Stimulated activated CD4-positive, alpha-beta T cell treated with anti-CD3 and anti-CD28 coated beads, Interleukin-12 subunit alpha, Interleukin-12 subunit beta, amount 100 ng/mL, for 24 hours (primary cell): ENCODE results near the gene ANKRD44.
"Not testable (repeated sequence)": the region's sequence is repeated elsewhere in the genome, so short reads cannot be mapped to it uniquely, and the experiment has no call there.

Experiments
- DNase-seq, 2 experiments: peaks; one replicate each; pipeline ENCODE4 v3.0.0-alpha.2; 2020; ENCODE audit warnings: low read depth in 2 of 2

Gene ANKRD44

DNA sequence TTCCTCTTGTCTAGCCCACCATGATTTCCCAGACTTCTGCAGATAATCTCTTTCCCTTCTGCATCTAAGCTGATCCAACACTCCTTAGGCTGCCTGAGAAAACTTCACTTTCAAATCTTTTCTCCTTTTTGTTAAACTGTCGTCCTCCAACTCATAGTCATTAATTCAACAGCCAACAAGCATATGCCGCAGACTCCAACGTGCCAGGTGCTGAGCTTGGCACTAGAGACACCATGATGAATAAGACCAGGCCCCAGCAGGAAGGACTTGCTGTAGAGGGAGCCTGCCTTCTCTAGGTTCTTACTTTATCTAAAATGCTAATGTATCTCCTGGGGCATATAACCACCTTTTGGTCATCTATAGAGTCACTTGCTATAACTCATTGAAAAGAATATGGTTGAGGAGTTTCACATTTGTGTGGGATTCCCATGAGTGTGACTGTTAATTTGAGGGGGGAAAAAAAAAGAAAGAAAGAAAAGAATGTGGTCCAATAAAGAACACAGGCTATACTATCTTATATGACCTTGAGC, 51.0 kb downstream of the ANKRD44 start:
- no peak for DNase-seq

DNA sequence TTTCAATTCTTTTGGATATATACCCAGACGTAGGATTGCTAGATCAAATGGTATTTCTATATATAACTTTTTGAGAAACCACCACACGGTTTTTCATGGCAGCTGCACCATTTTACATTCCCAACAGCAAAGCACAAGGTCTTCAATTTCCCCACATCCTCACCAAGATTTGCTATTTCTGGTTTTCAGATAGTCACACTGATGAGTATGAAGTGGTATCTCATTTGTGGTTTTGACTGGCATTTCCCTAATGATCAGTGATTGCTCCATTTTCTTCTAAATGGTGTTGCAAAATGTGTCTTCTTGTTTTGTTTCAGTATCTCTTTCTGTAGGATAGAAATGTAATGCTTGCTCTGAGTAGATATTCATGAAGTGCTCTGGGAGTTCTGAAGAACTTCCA, 52.0 kb downstream of the ANKRD44 start:
- no peak for DNase-seq

DNA sequence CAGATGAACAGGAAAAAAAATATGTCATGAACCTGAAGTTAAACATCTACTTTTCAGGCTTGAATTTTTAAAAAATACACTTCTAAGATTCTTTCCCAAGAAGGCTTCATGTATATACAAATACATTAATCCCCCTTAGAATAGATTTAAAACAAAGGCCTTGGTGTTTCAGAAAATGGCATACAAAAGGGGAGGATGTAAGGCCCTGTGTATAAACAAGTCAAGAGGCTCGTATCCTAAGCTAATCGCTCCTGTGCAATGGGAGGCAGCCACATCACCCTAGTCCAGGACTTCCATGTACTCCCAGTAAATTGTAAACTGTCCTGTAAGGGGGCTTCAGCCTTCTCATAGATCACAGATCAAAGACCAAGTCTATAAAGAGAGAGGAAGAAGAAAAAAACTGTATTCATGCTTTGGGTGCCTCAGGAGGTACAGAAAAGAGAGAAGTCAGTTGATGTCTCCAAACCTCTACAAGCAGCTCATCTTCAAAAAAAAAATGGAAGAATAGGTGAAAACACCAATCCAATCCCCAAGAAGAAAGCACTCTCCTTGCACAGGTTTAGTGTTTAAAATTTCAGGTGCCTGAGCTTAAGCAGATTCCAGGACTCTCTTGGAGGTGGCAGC, 53.9 kb downstream of the ANKRD44 start:
- DNase-seq: no peak

DNA sequence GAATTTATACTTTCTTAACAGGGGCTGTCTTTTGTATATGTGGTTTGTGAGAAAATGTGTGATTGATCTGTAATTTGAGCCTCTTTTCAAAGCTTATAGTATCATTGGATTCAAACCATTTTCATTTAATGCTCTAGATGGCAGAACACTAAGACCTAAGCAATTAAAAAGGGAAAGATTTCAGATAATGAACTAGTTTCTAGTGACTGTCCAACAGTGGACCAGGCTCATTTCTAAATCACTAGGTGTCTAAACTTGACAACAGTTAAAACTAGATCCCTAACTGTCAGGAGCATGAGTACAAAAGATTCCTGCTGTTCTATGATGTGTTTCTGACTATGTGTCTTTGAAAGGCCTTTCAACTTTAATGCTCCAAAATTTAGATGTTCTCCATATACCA, 54.6 kb downstream of the ANKRD44 start:
- DNase-seq: no peak

DNA sequence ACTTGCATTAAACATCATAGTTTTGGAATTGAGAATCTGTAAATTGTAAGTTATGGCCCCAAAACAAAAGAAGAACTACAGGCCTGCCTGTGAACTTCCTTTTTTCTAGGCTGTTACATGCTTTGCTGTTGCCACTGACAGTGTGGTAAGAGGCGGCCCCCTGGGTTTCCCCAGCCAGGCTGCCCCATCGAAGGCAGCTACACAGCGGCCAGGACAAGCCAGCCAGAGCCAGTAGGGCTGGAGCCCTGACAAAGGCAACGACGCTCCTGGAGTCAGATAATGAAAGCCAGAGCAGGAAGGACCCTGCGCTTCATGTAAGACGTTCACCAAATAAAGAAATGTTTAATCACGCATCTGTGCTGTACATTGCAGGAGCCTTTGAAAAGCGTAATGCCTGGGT, 55.0 kb downstream of the ANKRD44 start:
- peak; percentile 49 to 71 for DNase-seq

DNA sequence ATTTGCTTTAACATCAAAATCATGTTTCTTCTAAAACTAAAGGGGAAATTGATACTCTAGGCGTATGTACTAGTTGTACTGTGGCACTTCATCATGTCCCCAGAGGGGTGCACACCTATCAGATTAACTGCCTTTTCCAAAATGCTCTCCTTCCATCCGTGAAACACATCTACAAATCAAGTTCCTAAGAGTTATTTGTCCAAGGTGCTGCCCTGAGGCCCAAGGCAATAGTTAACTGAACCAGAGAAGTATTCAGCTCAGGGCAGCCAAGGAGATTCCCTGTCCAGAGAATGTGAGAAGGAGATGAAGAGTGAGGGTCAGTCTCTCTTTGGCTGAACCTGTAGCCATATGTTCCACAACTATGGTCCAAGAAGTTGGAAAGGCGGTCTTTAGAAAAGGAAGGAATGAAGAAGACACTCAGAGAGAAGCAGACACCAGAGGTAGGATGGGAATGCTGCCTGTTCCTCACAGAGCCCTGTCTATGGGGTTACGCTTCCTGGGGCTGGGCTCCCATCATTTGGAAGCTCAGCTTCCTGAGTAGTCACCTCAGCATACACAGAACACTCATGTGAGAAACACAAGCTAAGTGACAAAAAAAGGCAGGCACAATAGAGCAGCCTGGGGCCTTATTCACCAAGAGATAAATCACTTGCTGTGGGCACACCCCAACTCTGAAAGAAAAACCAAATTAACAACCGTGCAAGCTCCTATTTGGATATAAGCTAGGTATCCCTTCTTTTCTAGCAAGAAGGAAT, 55.6 kb downstream of the ANKRD44 start:
- DNase-seq: no peak

DNA sequence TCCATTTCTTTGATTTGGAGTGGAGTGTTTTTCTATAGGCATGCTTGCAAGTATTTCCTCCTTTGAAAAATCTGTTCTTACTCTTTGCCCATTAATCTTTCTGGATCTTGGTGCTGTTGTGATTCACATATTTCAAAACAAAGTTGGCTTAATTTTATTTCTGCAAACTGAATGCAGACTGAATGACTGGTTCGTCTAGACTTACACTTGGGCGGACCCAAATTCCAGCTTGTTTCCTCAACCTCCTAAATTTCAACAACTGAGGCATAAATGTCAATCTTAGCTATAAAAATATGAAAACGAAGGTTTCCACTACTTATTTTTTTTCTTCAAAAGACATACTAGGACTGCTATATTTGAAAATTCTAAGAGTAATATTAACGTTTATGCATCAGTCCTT, 59.0 kb downstream of the ANKRD44 start:
- no peak for DNase-seq

DNA sequence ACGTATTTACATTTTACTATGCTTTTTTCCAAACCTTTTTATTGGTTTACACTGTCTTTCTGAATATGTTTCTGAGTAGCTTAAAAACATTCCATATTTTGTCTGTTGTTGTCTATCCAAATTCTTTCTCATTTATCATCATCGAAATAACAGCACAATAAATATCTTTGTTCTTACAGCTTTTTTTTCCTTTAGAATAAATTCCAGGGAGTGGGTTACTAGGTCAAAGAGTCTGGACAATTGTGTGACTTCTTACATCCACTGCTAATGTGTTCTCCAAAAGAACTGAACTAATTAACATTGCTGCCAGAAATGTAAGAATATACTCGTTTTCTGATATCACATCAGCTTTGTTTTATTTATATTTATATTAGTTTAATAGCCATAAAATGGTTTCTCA, 59.4 kb downstream of the ANKRD44 start:
- DNase-seq: no peak

DNA sequence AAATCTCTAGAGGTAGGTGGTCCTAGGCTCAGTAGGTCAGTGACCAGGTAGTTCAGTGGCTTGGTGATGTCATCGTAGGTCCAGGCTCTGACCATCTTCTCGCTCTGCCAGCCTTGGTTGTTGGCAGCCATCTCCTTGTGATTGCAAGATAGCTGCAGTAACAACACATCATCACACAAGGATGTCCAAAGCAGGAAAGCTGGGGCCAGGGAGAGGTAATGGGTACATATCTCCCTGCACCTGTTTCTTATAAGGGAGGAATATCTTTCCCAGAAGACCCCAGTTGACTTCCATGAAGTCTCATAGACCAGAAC, 60.5 kb downstream of the ANKRD44 start:
- DNase-seq: no peak

DNA sequence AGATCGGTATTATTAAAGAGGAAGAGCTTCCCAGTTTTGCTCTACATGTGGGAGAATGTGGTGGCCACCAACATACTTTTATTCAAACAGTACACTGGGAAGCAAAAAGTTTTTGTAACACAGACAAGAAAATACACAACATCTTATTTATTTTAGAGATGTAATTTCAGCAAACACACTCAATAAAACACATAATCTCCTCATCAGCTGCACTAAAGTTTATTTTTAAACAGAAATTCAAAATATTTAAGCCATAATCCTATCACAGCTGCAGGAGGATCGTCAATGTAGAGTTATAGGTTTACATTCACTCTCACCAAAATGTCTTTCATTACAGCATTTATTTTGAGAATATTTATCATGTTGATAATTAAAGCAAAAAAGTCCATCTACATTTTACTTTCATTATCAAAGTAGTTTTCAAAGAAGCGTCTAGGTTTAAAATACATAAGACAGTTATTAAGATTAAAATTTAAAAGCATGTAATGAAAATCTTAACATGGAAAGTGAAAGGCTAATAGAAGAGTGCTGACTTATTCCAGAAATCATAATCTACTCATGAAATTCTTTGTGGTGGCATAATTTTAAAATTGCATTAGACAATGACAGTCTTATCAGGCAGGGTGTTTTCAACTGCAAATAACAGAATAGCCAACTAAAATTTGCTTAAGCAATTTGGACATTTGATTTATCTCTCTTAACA, 61.0 kb downstream of the ANKRD44 start:
- no peak for DNase-seq

DNA sequence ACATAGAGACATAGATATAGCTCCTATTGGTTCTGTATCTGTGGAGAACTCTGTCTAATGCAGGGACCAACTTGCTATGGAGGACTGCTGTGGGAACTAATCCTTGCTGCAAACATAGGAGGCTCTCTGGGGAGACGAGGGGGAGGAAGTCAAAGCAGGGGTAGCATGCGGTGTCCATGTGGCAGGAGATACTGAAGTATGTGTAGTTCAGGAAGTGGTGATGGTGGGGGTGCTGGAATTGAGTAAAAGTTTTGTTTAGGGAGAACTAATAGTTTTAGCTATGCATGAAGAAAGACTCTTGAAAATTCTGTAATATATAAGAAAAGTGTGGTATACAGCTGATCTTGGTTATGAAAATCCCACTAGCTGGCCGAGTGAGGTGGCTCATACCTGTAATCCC, 62.0 kb downstream of the ANKRD44 start:
- no peak for DNase-seq

DNA sequence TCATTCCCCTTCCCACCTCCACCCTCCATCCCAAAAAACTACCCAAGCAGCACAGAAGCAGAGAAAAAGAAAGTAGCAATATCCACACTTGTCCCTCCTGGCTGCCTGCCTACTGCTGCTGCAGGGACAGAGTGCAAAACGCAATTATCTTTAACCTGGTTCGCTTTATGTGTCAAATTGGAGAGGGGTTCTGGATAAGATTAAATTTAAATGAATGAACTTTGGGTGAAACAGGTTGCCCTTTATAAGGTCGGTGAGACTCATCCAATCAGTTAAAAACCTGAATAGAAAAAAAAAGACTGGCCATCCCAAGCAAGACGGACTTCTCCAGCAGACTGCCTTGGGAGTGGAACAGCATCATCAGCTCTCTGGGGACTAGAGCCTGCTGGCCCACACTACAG, 62.6 kb downstream of the ANKRD44 start:
- DNase-seq: no peak

DNA sequence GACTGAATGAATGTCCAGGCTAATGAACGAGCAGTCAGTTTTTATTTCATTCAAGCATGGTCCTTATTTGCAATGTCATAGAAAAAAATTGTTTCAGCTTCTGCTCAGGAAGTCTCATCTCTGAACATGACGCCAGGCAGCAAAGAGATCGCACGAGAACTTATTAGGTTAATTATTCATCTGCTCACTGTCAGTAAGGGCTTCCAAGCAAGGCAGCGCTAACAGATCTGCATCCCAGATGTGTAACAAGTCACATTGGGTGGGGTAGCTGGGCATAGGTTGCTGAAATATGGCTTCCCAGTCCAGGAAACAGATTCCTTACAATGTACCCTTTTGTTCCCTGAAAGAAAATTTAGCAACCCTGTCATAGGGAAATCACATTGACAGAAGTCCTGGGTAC, 63.5 kb downstream of the ANKRD44 start:
- DNase-seq: no peak

DNA sequence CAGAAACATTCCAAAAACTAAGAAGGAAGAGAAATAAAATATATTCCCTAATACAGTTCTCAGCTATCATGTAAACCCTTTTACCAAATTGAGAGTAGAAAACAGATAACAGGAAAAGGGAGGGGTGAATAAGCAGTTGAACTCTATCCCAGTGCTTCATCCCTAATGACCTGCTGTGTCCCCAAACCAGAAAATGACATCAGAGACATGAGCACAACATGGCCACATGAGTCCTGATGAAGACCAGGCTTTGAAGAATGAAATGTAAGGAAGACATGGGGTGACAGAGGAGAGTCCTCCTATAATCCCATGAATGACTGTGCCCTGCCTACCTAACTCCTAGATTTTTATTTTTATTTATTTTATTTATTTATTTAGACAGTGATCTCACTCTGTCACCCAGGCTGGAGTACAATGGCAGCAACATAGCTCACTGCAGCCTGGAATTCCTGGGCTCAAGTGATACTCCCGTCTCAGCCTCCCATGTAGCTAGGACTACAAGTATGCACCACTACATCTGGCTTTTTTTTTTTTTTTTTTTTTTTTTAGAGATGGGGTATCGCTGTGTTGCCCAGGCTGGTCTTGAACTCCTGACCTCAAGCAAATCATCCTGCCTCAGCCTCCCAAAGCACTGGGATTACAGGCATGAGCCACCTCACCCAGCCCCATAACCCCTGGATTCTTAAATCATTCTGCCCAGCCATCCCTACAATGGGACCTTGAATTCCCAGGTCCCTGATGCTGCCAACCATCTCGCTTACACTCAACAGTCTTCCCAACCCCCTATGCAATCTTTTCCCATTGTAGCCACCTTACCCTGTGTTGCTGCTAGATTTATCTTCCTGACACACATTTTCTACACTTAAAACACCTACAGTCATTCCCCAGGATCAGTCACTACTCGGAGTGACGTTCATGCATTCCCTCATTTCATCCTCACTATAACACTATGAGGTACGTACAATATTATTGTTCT, 64.5 kb downstream of the ANKRD44 start:
- DNase-seq: no peak

DNA sequence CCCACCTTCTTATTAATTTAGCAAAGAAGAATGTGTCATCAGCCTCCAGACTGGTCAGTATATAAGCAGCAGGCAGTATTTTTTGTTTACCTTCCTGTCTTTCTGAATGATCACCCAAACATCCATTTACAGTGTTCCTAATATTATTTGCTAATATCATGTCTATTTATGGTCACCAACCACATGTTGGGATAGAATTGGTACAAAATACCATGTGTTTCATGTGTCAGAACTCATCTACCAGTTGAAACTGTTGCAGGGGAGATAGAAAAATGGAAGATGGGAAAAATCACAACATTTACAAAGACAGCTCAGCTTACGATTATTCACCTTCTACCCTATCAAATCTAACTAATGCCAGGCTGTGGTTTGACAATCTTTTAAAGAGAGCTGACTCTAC, 66.2 kb downstream of the ANKRD44 start:
- no peak for DNase-seq

DNA sequence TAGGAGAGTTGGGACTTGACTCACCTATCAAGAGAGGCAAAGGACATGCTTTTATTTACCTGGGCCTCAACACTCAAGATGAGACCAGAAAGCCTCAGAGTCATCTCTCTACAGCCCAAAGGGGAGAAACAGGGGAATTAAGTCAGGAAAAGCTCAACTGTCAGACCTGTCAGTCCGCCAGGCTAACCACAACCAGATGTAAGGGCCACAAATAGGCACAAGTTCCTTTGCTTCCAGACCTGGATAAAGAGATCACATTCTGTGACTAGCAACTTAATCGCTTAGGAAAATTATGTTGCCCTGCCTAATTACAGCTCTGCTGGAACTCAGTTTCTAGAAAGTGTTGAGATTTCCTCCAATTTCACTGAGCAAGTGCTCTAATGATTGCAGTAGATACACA, 67.9 kb downstream of the ANKRD44 start:
- no peak for DNase-seq

DNA sequence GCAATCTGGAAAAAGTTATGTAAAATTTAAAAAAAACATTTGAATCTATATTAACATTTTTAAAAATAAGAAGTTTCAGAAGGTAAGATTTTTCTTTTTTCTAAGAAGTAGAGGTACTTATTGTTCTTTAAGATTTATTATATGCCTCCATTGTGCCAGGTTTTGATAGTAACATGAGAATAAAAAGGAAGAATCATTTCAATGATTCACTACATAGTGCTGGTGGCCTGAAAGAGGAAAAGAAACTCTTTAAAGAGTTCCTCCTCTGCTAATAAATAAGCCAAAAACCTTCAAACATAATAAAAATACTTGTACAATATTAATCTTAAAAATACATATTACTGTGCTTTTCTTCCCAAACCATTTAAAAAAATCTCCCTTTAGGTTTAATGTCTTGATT, 69.0 kb downstream of the ANKRD44 start:
- no peak for DNase-seq

DNA sequence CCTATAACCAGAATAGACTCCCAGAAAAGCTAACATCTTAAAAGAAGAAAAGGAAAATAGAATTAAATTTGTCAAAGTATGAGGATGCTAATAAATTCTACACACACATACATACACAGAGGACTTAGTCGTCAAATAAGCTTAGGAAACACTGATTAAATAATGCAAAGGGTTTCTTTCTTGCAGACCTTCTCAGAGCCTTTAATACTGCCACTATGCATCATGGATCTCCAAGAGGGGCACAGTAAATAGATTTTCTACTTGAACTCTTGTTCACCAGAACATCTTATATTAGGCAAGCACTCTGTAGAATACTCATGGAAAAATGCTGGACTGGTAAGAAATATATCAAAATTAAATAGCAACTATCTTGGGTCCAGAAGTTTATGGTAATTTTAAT, 69.4 kb downstream of the ANKRD44 start:
- no peak for DNase-seq

DNA sequence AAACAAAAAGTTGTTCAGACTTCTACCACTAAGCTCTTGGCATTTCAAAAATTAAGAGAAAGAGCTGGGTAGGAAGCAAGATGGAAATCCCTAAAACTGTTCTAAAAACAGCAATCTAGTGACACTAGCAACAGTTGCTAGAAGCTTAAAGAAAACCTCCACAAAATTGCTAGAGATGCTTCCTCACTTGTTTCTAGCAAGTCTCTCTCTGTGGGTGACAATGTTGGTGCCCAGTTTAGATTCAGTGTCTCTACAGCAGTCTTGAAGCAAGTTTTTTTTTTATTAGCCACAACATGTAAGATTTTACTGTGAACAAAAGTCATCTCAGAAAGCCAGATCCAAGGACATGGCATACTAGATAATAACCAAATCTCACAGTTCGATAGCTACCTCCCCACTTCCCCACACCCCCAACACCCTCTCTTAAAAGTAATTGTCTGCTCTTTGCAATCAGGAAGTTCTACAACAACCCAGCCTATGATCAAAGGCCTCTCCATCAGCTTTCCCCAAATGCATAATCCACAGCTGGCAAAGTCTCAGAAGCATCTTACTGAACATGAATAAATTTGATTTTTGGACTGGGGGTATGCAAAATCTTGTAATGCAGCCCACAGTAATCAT, 70.0 kb downstream of the ANKRD44 start:
- no peak for DNase-seq

DNA sequence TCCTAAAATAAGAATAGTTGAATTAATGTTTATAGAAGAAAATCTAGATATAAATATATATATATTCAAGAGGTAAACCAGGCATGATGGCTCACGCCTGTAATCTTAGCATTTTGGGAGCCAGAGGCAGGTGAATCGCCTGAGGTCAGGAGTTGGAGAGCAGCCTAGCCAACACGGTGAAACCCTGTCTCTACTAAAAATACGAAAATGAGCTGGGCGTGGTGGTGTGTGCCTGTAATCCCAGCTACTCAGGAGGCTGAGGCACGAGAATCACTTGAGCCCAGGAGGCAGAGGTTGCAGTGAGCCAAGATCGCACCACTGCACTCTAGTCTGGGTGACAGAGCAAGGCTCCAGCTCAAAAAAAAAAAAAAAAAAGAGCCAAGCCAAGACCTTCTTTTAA, 70.6 kb downstream of the ANKRD44 start:
- DNase-seq: not testable (repeated sequence)

DNA sequence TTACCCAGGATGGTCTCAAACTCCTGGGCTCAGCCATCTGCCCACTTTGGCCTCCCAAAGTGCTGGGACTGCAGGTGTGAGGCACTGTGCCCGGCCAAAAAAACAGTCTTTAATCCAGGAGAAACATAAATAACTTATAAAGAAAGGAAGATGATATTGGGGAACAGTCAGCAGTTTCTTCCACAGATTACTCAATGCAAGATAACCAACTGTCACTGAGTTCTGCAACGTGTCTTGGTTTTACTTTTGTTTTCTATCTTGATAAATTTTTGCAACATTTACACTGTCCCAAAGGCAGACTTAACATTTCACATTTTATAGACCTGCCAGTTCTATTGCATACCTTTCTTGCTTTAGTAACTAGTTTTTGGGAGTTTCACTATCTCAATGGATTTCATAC, 71.1 kb downstream of the ANKRD44 start:
- no peak for DNase-seq

DNA sequence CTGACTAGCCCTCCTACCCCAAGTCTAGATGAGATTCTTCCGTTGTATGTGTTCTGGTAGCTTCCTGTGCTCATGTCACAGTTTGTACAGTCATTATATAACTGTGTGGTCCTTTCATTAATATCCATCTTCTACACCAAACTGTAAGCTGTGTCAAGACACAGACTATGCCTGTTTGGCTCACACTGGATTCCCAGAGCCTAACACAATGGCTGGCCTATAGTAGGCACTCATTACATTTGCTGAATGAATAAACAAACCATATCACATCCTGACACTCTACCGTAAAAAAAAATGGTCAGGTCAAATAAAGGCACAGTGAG, 72.6 kb downstream of the ANKRD44 start:
- no peak for DNase-seq
